Gastrocnemius medialis (tissue), 4 donors: ENCODE measurements around the gene E2F1.

Source experiments
- POLR2A ChIP-seq, 2 donors: fragments of 450-650 bp; IDR thresholded peaks; one replicate each; pipeline ENCODE4 v1.6.1; 2017; ENCODE audit warnings: antibody characterized with exemption in 2 of 2, mild to moderate bottlenecking in 2 of 2, moderate library complexity in 2 of 2
- TF ChIP-seq, protein P1 (sequence below), 5 experiments: fragments of 450-650 bp in 3 of 5; fragments of 200-600 bp in 2 of 5; sonication (generic) in 2 of 5; IDR thresholded peaks in 4 of 5; conservative IDR thresholded peaks in 1 of 5; 1 replicate in 4 of 5; 2 replicates in 1 of 5; pipeline ENCODE4 v1.5.1; 2016 to 2019; ENCODE audit warnings: antibody characterized with exemption in 5 of 5, mild to moderate bottlenecking in 3 of 5, moderate library complexity in 3 of 5

GRCh38 chr20:33629979-33630378, 56.2 kb downstream of the E2F1 start:
- TF ChIP-seq, protein P1, sequence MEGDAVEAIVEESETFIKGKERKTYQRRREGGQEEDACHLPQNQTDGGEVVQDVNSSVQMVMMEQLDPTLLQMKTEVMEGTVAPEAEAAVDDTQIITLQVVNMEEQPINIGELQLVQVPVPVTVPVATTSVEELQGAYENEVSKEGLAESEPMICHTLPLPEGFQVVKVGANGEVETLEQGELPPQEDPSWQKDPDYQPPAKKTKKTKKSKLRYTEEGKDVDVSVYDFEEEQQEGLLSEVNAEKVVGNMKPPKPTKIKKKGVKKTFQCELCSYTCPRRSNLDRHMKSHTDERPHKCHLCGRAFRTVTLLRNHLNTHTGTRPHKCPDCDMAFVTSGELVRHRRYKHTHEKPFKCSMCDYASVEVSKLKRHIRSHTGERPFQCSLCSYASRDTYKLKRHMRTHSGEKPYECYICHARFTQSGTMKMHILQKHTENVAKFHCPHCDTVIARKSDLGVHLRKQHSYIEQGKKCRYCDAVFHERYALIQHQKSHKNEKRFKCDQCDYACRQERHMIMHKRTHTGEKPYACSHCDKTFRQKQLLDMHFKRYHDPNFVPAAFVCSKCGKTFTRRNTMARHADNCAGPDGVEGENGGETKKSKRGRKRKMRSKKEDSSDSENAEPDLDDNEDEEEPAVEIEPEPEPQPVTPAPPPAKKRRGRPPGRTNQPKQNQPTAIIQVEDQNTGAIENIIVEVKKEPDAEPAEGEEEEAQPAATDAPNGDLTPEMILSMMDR (IDR thresholded peaks at IDR 0.05 in 4 of 5, conservative IDR thresholded peaks at IDR 0.05 in 1 of 5), result no peak
- TF ChIP-seq POLR2A (IDR thresholded peaks at IDR 0.05), result no peak
